ENCODE results near the gene ECSCR.
A peak's percentile ranks its signal among the peaks of the same experiment; 100 is the strongest.

The ECSCR gene

DNA sequence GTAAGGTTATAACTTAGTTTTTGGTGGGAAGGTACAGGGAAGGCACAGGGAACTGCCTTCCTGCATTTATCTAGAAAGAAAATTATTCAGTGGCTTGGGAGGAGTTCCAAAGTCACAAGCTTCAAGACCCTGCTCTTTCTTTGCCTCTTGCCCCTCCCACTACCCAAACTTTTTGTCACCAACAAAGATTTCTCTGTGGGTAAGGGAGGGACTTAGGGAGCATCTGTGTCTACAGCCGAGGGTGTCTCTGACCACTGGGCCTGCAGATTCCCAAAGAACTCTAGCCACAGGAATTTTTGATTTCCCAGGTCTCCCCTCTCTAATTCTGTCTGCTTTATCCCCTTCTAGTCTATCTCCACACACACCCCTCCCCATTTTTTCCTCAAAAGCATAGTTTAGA lies 2.1 kb downstream of the ECSCR start:
- Mint-ChIP-seq H3K4me1 (ENCODE audit: low read depth) (peaks cover 44% of the 10 kb centered on the region), H3K27ac (peak overlapping the region; percentile 95), H3K36me3 (ENCODE audit: low read depth) (no peaks in the 10 kb centered on the region), H3K9me3 (no peaks in the 10 kb centered on the region), H3K4me3 (peak overlapping the region; percentile 86), H3K27me3 (ENCODE audit: low read depth) (no peaks in the 10 kb centered on the region)
- no peak for DNase-seq (ENCODE audit: low spot score)

DNA sequence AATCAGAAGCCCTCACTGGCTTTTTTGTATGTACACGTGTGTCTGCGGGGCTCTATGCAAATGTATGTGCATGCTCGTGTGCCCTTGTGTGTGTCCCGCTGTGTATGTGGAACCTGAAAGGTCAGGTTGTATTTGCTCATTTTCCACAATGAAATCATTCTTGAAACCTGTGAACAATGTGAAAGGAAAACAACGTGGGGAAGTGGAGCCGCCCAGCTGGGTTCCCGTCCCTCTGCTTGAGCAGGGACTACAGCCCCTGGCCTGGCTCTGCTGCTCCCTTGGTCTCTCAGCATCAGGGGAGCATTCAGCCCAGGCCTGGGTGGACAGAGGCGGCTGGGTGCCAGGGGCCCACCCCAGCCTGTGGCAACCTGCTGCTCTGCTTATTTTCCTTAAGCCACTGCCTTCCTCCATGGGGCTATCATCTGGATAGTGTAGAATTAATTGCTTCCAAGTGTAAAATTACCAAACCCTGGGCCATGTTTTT lies 3.0 kb downstream of the ECSCR start:
- H3K4me1 Mint-ChIP-seq (ENCODE audit: low read depth), result peaks cover 46% of the 10 kb centered on the region
- no peaks in the 10 kb centered on the region for H3K36me3 Mint-ChIP-seq (ENCODE audit: low read depth)
- DNase-seq (ENCODE audit: low spot score), result peak; percentile 62
- no peaks in the 10 kb centered on the region for H3K9me3 Mint-ChIP-seq
- peak overlapping the region; percentile 95 for H3K27ac Mint-ChIP-seq
- peak overlapping the region; percentile 86 for H3K4me3 Mint-ChIP-seq
- no peaks in the 10 kb centered on the region for H3K27me3 Mint-ChIP-seq (ENCODE audit: low read depth)

DNA sequence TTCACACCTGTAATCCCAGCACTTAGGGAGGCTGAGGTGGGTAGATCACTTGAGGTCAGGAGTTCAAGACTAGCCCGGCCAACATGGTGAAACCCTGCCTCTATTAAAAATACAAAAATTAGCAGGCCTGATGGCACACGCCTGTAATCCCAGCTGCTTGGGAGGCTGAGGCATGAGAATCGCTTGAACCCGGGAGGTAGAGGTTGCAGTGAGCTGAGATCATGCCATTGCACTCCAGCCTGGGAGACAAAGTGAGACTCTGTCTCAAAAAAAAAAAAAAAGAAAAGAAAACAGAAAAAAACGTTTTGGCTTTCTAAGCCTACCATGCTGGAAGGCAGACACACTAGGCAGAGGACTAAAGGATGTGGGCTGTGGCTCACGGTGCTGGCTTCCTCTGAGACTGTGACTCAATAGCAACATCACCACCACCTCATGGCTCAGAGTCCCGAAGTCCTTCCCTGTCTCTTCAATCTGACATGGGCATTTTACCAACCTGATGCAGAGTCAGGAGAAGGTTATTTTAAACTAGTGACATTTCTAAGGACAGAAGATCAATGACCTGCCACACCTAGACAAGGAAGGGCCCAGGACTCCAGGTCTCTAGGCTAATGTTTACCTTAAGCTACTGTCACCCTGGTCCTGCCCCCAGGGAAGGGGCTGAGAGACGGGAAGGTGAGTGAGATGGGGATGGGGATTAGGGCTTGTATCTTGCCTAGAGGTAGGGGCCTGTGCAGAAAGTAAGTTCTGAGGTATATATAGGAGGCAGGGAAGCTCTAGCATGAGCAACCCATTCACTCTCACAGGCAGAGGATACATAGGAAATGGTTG lies 3.7 kb downstream of the ECSCR start:
- peak; percentile 84 for DNase-seq (ENCODE audit: low spot score)
- Mint-ChIP-seq H3K4me1 (ENCODE audit: low read depth) (peaks cover 51% of the 10 kb centered on the region), H3K27ac (peak overlapping the region; percentile 95), H3K4me3 (peak overlapping the region; percentile 86), H3K27me3 (ENCODE audit: low read depth) (no peaks in the 10 kb centered on the region), H3K36me3 (ENCODE audit: low read depth) (no peaks in the 10 kb centered on the region), H3K9me3 (no peaks in the 10 kb centered on the region)

DNA sequence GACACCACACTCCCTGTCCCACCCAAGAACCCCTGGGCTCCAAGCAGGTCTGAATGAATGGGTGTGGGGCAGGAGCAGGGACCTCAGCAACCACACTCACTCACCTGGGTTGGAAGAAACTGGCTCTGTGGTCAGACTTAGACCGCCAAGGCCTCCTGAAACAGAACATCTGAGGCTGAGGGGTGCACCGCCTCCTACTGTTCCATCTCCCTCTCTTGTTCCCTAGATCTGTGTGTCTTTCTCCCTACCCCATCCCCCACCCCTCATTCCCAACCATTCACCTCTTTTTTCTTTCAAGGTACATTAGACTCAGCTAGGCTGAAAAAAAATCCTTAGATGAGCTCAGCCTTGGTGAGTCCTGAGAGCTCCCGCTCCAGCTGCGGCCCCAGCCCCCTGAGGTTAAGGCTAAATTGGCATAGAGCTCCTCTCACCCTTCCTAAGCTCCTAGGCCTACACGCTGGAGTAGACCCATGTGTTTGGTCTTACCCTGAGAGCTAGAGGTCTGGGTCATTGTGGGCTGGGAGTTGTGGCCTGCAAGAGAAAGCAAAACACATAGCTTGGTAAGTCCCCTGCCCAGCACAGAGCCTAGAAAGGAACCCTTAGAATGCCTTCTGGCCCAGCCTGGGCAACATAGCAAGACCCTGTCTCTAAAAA lies 4.8 kb downstream of the ECSCR start:
- H3K4me3 Mint-ChIP-seq, result peak overlapping the region; percentile 41
- H3K27me3 Mint-ChIP-seq (ENCODE audit: low read depth), result no peaks in the 10 kb centered on the region
- no peaks in the 10 kb centered on the region for H3K36me3 Mint-ChIP-seq (ENCODE audit: low read depth)
- no peaks in the 10 kb centered on the region for H3K9me3 Mint-ChIP-seq
- H3K4me1 Mint-ChIP-seq (ENCODE audit: low read depth), result peaks cover 55% of the 10 kb centered on the region
- peak overlapping the region; percentile 95 for H3K27ac Mint-ChIP-seq
- no peak for DNase-seq (ENCODE audit: low spot score)

DNA sequence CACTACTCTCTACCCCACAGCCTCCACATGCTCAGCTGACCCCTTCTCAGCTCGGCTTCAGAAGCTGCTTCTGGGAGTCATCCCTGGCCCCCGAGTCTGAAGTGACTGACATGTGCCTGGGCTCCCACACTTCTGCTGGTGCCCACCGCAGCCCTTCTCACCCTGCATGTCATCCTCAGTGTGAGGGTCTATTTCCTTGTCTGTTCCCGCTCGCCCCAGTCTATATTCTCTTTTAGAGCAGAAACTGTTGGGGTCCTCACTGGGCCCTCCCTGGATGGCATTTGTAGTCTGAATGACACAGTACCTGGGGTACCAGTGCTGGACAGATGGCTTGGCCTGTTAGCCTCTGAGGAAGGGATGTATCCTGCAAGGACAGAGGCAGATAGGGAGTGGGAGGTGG lies 5.3 kb downstream of the ECSCR start:
- DNase-seq (ENCODE audit: low spot score), result no peak
- Mint-ChIP-seq H3K9me3 (no peaks in the 10 kb centered on the region), H3K4me3 (peak overlapping the region; percentile 41), H3K4me1 (ENCODE audit: low read depth) (peaks cover 55% of the 10 kb centered on the region), H3K27ac (peak overlapping the region; percentile 95), H3K36me3 (ENCODE audit: low read depth) (no peaks in the 10 kb centered on the region), H3K27me3 (ENCODE audit: low read depth) (no peaks in the 10 kb centered on the region)

DNA sequence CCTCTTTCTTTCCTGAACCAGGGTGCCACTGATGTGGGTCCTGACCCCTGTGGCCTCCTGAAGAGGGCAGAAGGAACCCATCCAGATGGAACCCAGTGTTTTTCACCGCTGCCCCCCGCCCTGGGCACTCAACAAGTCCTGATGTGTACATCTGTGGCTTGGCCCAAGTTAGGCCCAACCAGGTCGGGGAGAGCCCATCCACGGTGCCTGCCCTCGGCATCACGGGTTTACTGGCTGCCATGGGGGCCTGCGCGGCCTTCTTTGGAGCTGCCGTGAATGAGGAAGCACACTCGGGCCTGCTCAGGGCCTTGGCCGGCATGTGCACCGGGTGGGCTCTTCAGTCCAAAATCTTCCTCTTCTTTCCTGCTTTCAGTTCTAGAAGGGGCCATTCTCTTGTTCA lies 5.8 kb downstream of the ECSCR start:
- H3K36me3 Mint-ChIP-seq (ENCODE audit: low read depth), result no peaks in the 10 kb centered on the region
- H3K9me3 Mint-ChIP-seq, result no peaks in the 10 kb centered on the region
- peak overlapping the region; percentile 95 for H3K27ac Mint-ChIP-seq
- no peak overlapping the region for H3K4me3 Mint-ChIP-seq
- no peak for DNase-seq (ENCODE audit: low spot score)
- H3K27me3 Mint-ChIP-seq (ENCODE audit: low read depth), result no peaks in the 10 kb centered on the region
- H3K4me1 Mint-ChIP-seq (ENCODE audit: low read depth), result peaks cover 53% of the 10 kb centered on the region

DNA sequence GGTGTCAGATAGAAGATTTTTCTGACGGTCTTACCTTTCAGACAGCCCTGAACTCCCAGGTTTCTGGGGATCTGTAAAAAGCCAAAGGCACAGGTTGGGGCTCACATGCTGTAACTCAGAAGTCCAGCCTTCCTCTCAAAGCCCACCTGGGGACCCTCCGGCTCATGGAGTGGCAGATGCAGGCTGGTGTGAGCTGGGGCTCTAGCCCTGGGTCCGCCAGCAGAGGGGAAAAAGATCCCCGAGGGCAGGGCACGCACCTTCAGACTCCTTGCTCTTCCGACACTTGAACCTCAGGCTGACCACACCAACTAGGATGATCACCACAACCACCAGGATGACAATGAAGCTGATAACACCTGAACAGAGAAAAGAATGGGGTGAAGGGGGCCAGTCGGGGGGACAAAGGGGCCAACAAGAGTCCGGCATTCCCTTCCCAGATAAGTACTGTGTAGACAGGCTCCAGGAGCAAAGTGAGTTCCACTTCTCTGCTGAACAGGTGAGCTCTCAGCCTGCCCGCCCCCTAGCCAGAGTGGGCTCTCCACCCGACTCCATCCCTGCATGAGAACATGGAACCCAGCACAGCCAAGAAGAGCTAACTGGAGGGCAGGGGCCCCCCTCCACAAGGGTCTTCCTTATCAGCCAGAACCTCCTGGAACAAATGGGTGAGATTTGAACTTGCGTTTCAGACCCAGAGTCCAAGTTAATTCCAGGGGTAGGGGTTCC lies 7.8 kb downstream of the ECSCR start:
- no peaks in the 10 kb centered on the region for H3K36me3 Mint-ChIP-seq (ENCODE audit: low read depth)
- H3K27ac Mint-ChIP-seq, result peak overlapping the region; percentile 72
- H3K4me3 Mint-ChIP-seq, result no peak overlapping the region
- no peak for DNase-seq (ENCODE audit: low spot score)
- peaks cover 38% of the 10 kb centered on the region for H3K4me1 Mint-ChIP-seq (ENCODE audit: low read depth)
- H3K9me3 Mint-ChIP-seq, result no peaks in the 10 kb centered on the region
- H3K27me3 Mint-ChIP-seq (ENCODE audit: low read depth), result no peaks in the 10 kb centered on the region

DNA sequence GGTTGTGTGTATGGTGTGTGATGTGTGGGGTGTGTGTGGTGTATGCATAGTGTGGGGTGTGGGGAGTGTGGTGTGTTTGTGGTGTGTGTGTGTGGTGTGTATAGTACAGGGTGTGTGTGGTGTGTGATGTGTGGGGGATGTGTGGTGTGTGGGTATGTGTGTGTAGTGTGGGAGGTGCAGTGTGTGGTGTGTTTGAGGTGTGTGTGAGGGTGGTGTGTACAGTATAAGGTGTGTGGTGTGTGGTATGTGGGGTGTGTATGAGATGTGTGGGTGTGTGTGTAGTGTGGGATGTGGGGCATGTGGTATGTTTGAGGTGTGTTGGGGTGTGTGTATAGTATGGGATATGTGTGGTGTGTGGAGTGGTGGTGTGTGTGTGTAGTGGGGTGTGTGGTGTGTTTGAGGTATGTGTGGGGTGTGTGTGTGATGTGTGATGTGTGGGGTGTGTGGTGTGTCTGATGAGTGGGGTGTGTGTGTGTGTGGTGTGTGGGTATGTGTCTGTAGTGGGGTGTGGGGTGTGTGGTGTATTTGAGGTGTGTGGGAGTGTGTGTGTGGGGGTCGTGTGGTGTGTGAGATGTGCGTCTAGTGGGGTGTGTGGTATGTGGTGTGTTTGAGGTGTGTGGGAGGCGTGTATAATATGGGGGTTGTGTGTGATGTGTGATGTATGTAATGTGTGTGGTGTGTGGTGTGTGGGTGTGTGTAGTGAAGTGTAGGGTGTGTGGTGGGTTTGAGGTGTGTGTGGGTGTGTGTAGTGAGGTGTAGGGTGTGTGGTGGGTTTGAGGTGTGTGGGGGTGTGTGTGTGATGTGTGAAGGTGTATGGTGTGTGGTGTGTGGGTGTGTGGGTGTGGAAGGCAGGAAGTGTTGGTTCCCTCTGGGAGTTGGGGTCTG lies 8.6 kb downstream of the ECSCR start:
- no peak for DNase-seq (ENCODE audit: low spot score)
- Mint-ChIP-seq H3K4me1 (ENCODE audit: low read depth) (peaks cover 33% of the 10 kb centered on the region), H3K9me3 (no peaks in the 10 kb centered on the region), H3K36me3 (ENCODE audit: low read depth) (no peaks in the 10 kb centered on the region), H3K27me3 (ENCODE audit: low read depth) (no peaks in the 10 kb centered on the region), H3K4me3 (no peak overlapping the region), H3K27ac (peak overlapping the region; percentile 72)

DNA sequence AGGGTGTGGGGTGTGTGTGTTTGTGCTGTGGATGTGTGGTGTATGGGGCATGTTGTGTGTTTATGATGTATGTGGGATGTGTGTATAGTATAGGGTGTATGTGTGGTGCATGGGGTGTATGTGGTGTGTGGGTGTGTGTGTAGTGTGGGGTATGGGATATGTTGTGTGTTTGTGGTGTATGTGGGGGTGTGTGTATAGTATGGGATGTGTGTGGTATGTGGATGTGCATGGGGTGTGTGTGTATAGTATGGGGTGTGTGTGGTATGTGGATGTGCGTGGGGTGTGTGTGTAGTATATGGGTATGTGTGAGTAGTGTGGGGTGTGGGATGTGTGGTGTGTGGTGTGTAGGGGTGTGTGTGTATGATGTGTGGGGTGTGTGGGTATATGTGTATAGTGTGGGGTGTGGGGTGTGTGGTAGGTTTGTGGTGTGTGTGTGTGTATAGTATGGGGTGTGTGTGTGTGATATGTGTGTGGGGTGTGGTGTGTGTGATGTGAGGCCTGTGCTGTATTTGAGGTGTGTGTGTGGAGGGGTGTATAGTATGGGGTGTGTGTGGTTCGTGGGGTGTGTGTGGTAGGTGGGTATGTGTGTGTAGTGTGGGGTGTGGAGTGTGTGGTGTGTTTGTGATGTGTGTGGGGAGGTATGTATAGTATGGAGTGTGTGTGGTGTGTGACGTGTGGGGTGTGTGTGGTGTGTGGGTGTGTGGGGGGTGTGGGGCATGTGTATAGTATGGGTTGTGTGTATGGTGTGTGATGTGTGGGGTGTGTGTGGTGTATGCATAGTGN lies 10.5 kb downstream of the ECSCR start:
- H3K9me3 Mint-ChIP-seq, result no peaks in the 10 kb centered on the region
- H3K4me1 Mint-ChIP-seq (ENCODE audit: low read depth), result peaks cover 40% of the 10 kb centered on the region
- no peak overlapping the region for H3K4me3 Mint-ChIP-seq
- DNase-seq (ENCODE audit: low spot score), result no peak
- peaks cover 3% of the 10 kb centered on the region for H3K36me3 Mint-ChIP-seq (ENCODE audit: low read depth)
- no peaks in the 10 kb centered on the region for H3K27me3 Mint-ChIP-seq (ENCODE audit: low read depth)
- no peak overlapping the region for H3K27ac Mint-ChIP-seq

DNA sequence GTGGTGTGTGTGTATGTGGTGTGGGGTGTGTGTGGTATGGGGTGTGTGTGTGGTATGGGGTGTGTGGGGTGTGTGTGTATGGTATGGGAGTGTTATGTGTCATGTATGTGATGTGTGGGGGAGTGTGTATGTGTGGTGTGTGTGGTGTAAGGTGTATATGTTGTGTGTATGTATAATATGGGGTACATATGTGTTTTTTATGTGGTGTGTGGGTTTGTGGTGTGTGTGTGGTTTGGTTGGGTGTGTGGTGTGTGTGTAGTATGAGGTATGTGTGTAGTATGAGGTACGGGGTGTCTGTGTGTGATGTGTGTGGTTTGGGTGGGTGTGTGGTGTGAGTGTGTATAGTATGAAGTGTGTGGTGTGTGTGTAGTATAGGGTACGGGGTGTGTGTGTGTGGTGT lies 11.4 kb downstream of the ECSCR start:
- H3K4me3 Mint-ChIP-seq, result no peak overlapping the region
- H3K27me3 Mint-ChIP-seq (ENCODE audit: low read depth), result no peaks in the 10 kb centered on the region
- peaks cover 42% of the 10 kb centered on the region for H3K4me1 Mint-ChIP-seq (ENCODE audit: low read depth)
- DNase-seq (ENCODE audit: low spot score), result no peak
- H3K9me3 Mint-ChIP-seq, result no peaks in the 10 kb centered on the region
- H3K27ac Mint-ChIP-seq, result no peak overlapping the region
- H3K36me3 Mint-ChIP-seq (ENCODE audit: low read depth), result peaks cover 3% of the 10 kb centered on the region

DNA sequence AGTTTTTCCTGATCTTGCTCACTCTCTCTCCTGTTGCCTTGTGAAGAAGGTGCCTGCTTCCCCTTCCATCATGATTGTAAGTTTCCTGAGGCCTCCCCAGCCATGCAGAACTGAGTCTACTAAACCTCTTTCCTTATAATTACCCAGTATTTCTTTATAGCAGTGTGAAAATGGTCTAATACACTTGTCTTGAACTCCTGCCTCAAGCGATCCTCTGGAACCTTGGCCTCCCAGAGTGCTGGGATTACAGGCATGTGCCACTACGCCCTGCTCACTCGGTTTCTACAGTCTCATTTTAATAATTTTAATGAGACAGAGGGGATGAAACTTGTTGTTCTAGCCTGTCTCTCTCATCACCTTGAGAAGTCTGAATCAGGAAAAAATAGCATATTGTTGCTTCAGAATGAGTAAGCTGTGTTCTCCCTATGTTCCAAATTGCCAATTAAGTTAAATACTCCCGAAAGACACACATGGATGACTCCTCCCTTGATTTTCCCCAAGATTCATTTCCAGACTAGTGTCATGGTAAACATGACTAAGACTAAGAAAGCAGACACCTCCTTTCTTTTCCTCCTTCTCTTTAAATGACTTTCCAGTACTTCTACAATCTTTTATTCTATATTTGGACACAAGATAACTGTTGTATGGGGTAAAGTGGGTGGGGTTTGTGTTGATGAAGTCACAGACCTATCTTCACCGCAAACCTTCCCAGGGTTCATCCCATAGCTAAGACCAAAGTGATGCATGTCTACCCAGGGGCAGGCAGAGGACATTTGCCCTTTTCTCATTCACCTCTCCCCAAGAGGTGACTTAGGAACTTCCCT lies 15.4 kb downstream of the ECSCR start:
- Mint-ChIP-seq H3K36me3 (ENCODE audit: low read depth) (peaks cover 3% of the 10 kb centered on the region), H3K4me3 (peak overlapping the region; percentile 49), H3K4me1 (ENCODE audit: low read depth) (peaks cover 52% of the 10 kb centered on the region), H3K27ac (peak overlapping the region; percentile 84), H3K27me3 (ENCODE audit: low read depth) (no peaks in the 10 kb centered on the region), H3K9me3 (no peaks in the 10 kb centered on the region)
- peak; percentile 77 for DNase-seq (ENCODE audit: low spot score)
